ENCODE results near the gene CRABP2.
A peak's percentile ranks its signal among the peaks of the same experiment; 100 is the strongest.

The CRABP2 gene

DNA sequence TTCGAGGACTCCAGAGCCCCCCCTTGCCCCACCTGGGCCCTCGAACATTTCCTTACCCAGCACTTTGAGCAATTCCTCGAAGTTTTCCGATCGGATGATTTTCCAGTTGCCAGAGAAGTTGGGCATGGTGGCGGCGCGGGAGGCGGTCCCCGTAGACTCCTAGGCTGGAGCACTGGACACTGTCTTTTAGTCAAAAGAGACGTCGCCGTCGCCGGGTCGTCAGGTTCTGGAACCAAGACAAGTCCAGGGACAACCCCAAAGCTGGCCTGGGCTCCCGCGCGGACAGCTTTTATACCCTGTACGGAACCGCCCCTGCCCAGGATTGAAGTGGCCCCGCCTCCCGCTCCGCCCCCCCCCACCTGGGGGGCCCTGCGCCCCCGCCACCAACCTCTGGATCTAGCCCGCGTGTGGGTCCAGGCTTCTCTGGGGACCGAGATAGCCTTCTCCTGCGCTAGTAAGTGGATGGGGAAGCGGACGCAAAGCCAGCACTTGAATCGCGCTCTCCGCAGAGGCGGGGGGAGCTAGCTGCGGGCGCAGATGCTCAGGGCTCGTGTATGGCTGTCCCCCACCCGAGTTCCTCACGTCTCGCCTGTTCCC lies at the start of gene CRABP2:
Gene CRABP2, minus strand, starts transcription at position 263 of the 597 bp plus-strand sequence. Its CDS starts 137 bp downstream, at position 126.
- DNase-seq, result no peak

DNA sequence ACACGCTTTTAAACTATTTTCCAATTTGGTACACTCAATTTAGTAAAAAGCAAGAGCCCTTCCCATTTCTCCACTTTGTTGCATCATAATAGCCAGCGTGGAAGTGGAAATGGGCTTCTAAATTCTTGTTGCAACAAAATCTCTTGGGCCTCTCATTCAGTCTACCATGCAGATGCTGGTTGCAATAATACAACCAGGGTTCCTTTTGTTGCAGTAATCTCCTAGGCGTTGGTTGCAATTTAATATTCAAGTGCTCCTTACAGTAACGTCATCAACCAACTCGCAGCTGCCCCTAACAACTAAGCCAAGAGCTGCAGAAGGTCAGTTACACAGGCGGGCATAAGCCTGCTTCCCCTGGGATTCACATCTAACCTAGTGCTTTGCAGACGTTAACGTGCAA lies 48.8 kb upstream of the CRABP2 start:
- DNase-seq, result no peak

DNA sequence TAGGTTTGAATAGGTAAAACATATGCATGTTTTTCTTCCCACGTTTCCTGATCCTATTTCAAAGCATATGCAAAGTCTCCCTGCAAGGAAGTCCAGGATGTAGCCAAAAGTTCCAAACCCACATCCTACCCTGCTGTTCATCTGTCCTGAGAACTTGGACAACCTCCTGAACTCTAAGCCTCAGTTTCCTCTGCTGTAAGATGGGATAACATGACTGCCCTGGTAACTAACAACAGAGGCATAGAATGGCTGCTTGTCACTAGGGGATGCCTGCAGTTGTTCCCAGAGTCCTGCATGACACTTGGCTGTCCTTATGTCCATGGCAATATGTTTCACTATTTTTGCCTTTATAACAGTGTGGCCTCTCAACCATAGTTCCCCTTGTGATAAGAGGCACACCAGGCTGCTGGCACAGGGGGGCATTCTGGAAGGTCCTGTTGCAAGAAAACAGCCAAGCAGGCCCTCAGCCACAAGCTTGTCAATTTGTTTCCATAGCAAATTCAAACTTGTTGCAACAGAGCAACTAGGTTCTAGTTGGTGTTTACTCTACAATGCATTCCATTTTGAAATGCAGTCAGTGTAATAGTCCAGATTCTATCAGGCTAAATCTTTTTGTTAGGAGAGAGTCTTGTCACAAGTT lies 47.6 kb upstream of the CRABP2 start:
- no peak for DNase-seq

DNA sequence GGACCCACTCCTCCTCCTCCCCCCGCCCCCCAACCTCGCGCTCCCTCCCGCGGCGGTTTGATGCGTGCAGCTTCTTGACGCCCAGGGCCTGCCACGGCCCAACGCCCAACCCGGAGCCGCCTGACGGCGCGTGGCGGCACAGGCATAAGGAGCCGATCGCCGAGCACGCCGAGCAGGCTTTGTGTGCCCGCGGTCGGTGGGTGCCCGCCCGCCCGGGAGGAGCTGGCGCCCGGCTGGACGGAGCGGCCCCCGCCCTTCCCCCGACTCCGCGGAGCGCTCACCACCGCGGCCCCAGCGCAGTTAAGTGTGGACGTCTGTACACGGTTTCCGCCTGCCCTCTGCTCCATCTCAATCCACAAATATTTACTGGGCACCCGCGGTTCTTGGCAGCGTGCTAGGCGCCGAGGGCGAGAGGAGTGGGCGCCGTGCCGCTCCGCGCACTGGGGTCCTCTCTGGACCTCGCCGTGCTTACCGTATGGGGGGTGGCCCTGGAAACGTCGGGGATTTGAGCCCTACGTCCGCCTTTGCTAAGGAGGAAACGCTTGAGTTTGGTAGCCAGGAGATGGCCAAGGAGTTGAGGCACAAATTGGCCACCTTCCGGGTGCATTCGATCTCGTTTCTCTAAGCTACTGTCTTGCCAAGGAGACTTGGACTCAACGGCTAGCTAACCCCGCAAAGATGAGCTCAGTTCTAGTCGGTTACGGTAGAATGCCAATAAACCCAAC lies 46.5 kb upstream of the CRABP2 start:
- peak; percentile 87 to 98 (median 94) for DNase-seq

DNA sequence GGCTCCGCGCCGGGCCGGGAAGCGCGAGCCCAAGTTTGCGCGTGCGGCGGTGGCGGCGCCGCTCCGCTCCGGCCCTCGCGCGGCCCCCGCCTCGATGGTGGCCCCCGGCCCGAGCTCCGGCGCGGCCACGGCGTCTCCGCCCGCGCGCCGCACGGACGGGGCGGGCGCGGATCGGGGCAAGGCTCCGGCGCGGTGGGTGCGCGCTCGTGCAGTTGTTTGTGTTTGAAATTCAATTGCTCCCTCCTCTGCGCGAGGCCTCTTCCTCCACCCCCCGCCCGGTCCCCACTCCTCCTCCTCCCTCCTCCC lies 46.0 kb upstream of the CRABP2 start, which contains the start of gene HDGF:
Gene HDGF, minus strand, starts transcription at position 225 of the 306 bp plus-strand sequence. CDS start 246 bp downstream, outside the sequence.
- no peak for DNase-seq

DNA sequence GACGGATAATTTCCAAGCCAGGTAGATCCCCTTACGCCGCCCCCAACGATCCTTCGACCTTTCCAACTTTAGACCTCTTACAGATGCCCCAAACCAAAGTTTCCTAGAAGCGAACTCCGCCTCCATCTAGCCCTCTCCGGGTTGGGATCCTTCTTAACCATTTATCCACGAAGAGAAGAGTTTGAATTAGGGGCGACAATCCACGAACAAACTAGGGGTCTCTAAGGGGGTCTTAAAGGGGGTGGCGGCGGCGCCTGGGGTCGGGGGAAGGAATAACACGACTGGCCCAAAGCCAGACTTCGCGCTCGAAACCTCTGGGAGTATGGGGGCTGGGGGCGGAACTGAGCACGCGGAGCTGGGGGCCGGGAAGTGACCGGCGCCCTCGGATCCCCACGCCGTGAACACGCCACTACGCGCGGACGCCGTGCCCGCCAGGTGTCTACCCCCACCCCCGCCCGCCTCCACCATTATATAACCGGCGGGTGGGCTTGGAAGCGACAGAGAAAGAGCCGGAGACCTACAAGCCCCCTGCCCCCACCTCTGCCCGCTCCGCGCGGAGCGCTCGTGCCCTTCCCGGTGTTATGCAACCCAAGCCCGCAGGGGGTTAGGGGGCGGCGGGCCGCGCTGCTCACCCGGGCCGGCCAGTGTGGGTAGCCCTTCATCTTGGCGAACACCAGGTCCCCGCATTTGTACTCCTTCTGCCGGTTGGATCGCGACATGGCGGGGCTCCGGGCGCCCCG lies 45.5 kb upstream of the CRABP2 start:
- DNase-seq, result peak in 1 of 4 experiments; percentile 35

DNA sequence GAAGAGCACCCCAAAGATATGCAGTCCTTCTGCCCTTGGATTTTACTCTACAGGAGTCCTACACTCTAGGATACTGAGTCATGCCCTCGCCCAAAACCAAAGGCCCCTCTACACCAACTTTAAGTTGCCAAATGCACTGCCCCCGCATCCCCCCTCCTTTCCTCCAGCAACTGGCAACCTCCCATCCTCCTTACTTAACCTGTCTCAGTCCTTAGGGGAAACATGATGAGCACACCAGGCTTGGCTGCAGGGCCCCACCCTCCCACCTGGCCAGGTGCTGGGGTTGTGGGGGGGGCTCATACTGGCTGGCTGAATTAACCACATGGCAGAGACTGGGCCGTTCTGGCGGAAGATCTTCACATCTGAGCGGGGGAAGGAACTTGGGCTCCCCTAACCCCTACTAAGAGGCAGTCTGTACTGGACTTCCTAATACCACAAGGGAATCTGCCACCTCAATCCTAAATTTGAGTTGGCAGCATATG lies 44.8 kb upstream of the CRABP2 start:
- no peak for DNase-seq

DNA sequence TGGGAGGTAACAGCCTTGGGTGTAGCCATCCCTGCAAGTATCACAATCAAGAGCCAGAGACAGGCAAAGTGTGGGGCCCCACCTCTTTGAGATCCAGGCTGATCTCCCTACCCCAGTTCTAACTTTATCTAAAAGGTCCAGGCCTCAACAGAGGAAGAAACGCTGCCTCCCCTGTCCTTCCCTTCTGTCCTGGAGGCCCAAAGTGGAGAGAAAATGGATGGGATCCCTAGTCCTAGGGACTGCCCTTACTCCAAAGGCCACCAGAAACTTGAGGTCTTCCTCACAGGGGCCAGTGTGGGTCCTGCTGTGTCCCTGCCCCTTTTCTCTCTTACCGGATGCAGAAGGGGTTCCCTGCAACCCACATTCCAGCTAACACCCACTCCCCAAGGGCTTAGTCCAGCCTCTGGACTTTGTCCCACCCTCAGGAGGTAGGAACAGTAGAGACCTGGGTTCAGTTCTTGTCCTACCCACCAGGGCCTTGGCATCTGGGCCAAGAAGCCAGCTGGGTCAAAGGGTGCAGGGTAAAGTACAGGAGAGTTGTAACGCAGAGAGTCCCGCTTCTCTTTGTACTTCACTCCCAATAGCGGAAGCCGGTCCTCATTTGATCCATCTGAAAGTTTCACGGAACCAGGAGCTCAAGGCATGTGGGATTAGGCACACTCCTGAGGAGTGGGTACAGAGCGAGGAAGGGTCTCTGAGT lies 44.2 kb upstream of the CRABP2 start:
- no peak for DNase-seq

DNA sequence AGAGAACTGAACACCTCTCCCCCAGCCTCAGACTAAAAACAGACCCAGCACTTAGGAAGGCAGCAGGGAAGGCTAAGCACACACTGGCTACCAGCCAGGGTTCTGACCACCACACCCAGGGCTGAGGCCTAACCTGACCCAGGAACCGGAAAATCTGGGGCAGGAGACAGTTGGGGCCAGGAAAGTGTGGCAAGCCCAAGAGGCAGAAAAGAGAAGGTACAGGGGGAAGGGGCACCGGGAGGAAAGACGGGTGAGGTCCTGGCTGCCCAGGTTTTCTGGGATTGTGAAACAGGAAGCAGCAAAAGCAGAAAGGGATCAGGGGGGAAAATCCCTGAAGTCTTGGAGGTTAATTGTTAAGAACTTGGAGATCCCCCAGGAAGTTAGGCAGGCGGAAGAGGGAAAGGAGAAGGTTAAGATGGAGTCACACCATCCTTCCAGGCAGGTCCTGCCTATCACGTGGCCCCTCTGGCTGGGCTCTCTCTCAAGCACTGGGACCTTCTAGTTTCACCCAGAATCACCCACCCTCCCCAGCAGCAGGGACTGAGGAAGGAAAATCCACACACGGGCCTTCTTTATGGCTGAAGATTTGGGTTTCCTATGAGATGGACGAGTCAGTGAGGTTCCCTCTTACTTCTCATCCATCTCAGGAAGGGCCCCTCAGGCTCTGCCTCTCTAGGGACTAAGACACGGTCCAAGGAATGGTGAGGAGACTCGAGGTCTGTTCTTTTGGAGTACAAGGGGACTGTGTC lies 43.5 kb upstream of the CRABP2 start:
- no peak for DNase-seq

DNA sequence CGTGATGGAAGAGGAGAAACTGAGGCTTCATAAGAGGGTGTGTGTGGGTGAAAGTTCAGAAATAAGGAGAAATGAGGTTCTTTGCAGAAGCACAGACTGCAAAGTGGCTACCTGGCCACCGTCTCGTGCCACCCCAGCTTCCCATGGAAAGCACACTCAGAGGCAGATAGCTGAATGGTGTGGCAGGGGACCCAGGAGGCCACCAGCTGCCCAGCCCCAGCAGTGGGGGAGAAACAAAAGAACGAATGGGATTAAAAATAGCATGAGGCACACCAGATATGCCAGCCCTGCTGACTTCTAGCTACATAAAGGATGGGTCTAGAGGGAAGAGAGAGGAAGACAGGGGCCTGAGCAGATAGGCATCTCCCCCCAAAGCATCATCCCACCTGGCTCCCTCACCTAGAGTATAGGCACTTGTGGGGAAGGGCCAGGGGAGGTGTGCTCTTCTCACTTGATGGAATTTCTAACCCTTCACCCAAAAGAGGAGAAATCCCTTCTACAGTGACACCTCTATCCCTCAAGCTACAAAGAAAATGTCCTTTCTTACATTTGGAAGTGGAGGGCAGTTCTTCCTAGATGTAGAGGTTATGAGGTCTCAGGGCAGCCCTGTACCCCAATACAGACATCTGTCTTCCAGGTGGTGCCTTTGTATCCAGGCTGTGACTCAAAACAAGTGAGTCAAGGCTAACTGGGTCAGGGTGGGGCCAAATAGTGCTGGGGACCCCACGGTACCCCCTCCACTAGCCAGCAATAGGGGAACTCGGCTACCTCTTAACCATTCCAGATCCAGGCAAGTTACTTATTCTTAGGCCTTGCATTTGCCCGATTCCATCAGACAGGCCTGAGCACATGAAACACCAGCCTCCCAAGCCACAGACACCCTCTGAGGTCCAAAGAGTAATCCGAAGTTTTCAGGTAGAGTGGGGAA lies 42.6 kb upstream of the CRABP2 start:
- DNase-seq, result no peak

DNA sequence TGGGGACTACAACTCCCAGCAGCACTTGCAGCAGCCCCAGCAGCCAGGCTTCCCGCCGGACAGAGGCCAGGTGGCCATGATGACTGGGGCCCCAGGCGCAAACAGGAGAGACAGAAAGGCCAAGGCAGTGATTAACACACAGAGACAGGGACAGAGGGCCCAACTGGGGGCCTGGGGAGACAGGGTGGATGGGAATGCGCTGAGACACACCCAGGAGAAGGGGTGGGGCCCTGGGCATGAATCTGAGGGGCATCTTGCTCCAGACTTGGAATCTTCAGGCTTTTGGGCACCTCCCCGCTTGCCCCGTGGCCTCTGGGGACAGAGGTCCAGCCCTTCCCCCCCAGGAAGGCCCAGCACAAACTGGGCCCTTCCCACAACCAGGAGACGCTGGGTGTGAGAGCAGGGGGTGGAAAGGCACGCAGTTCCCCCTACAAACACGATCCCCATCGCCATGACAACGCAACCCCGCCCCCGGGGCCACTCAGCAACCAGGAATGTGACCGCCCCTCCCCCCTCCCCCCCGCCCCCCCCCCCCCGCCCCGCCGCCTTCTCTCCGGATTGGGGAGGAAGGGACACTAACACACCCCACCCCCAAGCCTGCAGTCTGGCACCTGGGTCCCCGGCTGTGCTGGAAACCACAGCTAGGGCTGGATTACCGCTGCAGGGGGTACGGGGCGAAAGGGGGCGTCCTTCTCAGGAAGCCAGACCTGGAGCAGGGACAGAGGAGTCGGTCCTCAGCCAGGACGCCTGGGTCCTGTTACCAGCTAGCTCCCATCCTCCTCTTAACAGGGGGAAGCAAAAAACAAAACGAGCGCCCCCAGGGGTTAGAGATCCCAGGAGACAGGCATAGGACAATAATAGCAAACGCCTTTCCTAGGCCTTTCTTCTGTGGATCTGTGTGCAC lies 41.6 kb upstream of the CRABP2 start:
- peak in 2 of 4 experiments; percentile 23 to 43 for DNase-seq

DNA sequence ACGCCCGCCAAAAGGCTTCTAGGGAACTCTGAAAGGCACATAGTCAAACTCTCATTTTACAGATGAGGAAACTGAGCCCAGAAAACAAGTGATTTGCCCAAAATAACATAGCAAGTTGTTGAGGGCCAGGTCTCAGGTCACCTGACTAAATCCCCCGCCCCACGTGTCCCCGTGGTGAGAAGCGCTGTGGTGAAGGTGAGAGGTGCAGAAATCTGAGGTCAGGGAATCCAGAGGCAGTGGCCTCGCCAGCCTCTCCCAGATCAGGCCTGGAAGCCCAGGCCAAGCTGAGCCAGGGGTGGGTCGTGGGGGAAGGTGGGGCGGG lies 41.0 kb upstream of the CRABP2 start:
- no peak for DNase-seq

DNA sequence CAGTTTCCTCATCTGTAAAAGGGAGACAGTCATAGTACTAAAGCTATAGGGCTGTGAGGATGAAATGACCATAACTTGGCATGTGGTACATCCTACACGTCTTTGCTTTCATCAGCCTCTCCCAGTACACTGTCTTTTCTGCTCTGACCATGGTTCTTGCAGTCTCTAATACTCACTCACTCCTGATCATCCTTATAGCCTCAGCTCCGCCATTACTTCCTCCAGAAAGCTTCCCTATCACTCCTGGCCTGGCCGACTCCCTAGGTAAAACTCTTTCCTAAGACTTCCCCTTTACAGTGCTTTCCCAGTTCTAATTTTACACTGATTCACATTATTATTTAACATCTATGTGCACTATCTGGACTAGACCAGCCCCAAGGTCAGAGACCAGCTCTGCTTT lies 40.5 kb upstream of the CRABP2 start:
- DNase-seq, result no peak

DNA sequence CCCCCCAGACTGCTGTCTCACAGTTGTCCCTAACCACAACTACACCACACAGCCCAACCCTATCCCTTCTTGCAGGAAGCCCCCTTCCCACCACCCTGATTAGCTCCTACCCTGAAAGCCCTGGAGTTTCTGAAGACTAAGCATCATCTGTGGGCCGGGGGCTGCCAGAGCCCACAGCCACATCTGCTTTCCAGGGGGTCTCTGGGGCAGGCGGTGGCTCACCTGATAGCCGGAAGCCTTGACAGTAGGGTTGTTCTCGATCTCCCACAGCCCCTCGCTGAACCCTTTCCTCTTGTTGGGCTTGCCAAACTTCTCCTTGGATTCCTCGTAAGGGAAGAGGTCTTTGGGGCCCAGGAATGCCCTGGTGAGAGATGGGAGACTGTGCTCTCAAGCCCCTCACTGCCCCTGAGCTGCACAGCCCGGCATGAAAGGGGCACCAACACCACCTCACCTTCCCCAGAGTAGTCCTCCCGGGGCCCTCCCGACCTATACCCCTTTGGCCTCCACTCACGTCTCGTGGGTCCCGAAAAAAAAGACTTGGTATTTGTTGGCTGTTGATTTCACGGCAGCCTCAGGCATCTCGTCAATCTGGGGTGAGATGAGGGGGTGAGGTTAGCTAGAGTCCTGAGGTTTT lies 39.5 kb upstream of the CRABP2 start:
- DNase-seq, result no peak

DNA sequence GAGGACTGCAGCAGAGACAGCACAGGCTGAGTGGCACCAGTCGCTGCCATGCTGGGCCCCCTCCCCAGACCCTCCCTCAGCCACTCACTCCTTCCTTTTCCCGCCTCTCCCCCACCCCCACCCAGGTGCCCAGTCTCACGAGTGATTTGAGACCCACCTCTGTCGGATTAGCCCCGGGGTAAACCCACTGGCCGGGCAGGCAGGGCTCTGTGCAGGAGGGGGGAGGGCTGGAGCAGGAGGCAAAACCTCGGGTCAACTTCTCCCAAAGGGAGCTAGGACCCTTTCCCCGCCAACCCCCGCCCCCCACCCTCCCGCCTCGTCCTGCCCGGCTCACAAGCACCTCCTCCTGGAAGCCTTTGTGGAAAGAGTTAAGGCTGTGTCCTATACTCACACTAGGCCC lies 39.0 kb upstream of the CRABP2 start:
- DNase-seq, result no peak

DNA sequence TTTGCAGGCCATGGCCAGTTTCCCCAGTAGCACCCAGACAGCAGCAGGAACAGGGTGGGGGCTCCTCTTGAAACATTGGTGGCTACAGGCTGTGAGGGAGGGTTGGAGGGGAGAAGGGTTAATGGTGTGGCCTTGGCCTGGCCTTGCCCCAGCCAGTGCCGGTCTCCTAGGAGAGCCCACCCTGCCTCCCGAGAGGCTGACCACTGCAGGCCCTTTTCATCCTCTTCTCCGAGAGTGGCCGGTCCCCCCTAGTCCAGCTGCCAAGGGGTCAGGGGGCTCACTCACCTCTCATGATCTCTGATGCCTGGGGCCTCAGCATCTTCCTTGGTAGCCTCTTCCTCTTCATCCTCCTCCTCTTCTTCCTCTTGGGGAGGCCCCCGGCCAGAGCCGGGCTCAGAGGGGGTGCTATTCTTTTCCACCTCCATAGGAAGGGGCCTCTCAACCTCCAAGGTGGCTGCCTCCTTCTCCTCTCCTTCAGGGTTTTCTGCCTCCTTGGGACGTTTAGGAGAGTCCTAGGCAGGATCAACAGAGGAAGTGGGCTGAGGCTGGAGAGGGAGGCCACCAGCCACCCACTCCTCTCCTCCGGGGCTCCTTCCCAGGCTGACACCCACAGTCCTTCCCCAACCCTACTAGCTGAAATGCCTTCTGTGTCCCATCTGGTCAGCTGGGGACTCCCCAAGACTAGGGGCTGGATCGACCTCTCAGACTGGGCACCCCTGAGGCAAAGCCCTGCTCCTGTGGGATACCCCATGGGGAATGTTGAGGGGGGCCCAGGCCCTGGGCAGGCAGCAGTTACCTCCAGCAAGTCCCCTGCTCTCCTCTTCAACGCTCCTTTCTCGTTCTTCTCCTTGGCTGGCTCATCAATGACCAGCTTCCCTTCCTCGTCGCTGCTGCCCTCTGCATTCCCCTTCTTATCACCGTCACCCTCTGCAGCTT lies 38.3 kb upstream of the CRABP2 start:
- DNase-seq, result no peak

DNA sequence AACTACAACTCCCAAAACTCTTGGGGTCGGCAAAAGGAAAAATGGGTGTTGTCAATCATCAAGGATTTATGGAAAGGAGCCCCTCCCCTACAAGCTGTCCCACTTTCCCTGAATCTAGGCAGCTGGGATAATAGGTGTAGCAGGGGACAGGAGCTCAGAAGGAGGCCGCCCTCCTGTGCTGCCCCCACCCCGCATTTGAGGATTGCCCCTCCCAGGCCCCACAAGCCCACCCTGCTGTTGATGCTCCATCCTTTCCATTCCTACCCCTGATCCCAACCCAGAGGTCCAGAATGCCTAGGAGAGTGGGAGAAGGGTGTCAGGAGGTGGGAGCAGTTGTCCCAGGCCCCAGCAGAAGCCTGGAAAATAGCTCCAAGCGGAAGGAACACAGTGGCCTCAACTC lies 37.4 kb upstream of the CRABP2 start:
- DNase-seq, result no peak

DNA sequence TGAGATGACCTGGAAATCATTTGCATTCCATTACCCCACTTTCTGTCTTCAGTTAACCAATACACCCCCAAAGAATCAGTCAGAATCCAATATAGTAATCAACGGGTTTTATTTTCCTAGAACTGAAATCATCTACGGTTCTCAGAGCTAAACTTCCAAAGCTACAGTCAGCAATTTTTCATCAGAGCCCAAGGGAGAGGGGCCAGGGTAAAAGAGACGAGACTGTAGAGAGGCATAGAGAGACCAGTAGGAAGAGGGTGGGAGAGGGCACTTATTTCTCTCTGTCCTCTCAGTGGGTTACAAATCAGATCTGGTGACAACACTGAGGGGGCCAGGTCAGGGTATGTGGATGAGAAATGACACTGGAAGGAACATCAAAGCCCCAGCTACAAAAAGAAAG lies 36.6 kb upstream of the CRABP2 start:
- DNase-seq, result no peak
